Measurements from ENCODE around the gene TBC1D5.

TBC1D5 gene

DNA sequence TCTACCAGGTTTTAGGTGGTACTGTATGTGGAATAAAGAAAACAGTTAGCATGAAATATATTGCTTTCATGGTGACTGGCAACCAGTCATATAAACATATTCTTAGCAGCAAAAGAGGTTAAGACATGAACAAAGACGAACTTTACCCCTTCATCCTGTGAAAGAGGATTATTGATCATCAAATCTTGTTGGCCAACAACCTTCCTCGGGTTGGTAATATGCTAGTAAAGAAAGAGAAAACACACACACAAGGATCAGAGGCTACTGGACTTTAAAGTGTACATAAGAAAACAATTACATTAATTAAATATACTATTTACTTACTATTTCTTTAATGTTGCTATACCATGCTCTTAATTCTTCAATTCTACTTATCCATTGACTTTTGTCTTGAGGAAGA lies 337.9 kb downstream of the TBC1D5 start:
- H3K4me3 ChIP-seq (ENCODE audit: low read depth, low read length): no peak overlapping the region
- no peak for DNase-seq (ENCODE audit: low read depth, low spot score)
- in situ Hi-C loops (cut with HindIII; ENCODE audit: low sequenced_read_pairs): no loop called here
- no peak for TF ChIP-seq CTCF (IDR thresholded peaks at IDR 0.05; ENCODE audit: low read depth, low read length)

DNA sequence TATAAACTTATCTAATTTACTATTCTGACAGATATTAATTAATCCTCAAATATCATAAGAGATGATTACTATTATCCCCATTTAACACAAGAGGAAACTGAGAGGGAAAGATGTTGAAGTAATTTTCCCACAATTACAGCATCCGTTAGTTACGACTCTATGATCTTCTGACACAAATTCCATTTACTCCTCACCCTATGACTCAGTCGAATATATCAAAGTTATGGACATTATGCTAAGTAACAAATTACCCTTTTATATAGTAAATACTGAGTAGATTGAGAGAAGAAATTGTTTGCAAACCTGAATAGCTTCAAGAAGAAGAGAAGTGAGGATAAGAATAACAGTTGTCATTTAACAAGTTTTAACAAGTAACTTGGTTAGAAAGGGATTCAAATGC lies 340.0 kb downstream of the TBC1D5 start:
- no peak overlapping the region for H3K4me3 ChIP-seq (ENCODE audit: low read depth, low read length)
- no peak for DNase-seq (ENCODE audit: low read depth, low spot score)
- in situ Hi-C loops (cut with HindIII; ENCODE audit: low sequenced_read_pairs): no loop called here
- no peak for TF ChIP-seq CTCF (IDR thresholded peaks at IDR 0.05; ENCODE audit: low read depth, low read length)

DNA sequence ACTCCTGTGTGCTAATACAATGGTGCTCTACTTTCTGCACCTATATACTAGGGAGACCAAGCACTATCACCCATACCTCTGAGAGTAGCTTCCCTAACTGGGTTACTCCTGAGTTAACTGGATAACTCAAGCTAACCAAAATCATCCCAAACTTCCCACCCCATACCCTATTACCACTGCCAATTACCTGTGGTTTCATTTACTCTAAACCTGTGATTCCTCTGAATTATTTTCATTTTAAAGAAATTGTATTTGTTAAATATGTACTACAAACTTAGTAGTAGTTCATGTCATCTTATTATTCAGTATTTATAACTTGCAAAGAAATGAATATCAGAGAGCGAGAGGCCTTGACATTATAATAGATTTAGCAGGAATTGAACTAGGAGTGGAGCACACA lies 340.5 kb downstream of the TBC1D5 start:
- DNase-seq (ENCODE audit: low read depth, low spot score): no peak
- no peak overlapping the region for H3K4me3 ChIP-seq (ENCODE audit: low read depth, low read length)
- in situ Hi-C loops (cut with HindIII; ENCODE audit: low sequenced_read_pairs): no loop called here
- TF ChIP-seq CTCF (IDR thresholded peaks at IDR 0.05; ENCODE audit: low read depth, low read length): no peak

DNA sequence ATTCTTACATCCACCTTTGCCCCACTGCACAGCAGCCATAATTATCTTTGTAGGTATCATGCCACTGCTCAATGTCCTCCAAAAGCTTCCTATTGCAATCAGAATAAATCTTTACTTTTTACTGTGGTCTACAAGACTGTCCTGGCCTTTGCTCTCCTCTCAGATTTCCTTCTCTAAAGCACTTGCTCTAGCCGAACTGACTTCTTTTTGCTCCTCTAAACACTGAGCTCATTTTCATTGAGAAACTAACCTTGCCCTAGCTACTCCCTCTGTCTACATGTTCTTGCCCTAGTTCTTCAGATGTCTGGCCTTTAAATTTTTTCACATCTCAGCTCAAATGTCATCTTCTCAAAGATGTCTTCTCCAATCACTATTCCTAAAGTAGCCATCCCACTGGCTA lies 342.8 kb downstream of the TBC1D5 start:
- no peak for TF ChIP-seq CTCF (IDR thresholded peaks at IDR 0.05; ENCODE audit: low read depth, low read length)
- DNase-seq (ENCODE audit: low read depth, low spot score): no peak
- in situ Hi-C loops (cut with HindIII; ENCODE audit: low sequenced_read_pairs): no loop called here
- no peak overlapping the region for H3K4me3 ChIP-seq (ENCODE audit: low read depth, low read length)

DNA sequence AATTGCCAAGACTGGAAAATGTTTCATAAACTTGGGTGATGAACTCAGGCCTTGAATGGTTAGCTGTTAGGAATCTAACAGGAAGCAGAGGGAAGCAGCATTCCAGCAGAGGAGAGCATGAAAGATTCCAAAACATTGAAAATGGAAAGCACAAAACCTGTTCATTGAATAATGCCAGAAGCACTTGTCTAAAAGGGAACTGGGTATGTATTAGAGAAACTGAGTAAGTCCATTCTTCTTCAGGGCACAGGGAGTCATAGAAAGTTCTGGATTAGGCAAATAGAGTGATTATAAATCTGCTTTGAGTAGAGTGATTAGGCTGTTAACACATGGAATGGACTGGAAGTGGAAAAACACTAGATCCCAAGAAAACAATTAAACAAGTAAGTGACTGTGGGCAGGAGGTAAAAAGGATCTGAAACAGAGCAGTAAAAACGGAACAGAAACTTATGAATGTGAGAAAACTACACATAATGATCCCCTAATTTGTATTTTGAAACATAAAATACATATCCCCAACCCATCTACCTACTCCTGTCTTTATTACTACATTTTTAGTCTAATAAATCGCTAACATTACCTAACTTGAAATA lies 343.4 kb downstream of the TBC1D5 start:
- H3K4me3 ChIP-seq (ENCODE audit: low read depth, low read length): no peak overlapping the region
- in situ Hi-C loops (cut with HindIII; ENCODE audit: low sequenced_read_pairs): no loop called here
- TF ChIP-seq CTCF (IDR thresholded peaks at IDR 0.05; ENCODE audit: low read depth, low read length): no peak
- no peak for DNase-seq (ENCODE audit: low read depth, low spot score)

GRCh38 chr3:17396036-17396435 lies 346.4 kb downstream of the TBC1D5 start:
- in situ Hi-C loops (cut with HindIII; ENCODE audit: low sequenced_read_pairs): no loop called here
- no peak overlapping the region for H3K4me3 ChIP-seq (ENCODE audit: low read depth, low read length)
- no peak for TF ChIP-seq CTCF (IDR thresholded peaks at IDR 0.05; ENCODE audit: low read depth, low read length)
- DNase-seq (ENCODE audit: low read depth, low spot score): no peak
